HG02970 (cell line): ENCODE measurements around the gene NANOG.
"Not testable (repeated sequence)": the region's sequence is repeated elsewhere in the genome, so short reads cannot be mapped to it uniquely, and the experiment has no call there.

Source experiments
- ATAC-seq: cut with Tn5 transposase; IDR thresholded peaks from one replicate; pipeline ENCODE4 v1.9.1; 2021; ENCODE audit warnings: mild to moderate bottlenecking, moderate library complexity, moderate number of reproducible peaks; ENCODE audit not compliant: unreplicated experiment, low FRiP score

The NANOG gene

DNA sequence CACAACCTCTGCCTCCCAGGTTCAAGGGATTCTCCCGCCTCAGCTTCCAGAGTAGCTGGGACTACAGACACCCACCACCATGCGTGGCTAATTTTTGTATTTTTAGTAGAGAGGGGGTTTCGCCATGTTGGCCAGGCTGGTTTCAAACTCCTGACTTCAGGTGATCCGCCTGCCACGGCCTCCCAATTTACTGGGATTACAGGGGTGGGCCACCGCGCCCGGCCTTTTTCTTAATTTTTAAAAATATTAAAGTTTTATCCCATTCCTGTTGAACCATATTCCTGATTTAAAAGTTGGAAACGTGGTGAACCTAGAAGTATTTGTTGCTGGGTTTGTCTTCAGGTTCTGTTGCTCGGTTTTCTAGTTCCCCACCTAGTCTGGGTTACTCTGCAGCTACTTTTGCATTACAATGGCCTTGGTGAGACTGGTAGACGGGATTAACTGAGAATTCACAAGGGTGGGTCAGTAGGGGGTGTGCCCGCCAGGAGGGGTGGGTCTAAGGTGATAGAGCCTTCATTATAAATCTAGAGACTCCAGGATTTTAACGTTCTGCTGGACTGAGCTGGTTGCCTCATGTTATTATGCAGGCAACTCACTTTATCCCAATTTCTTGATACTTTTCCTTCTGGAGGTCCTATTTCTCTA lies at the start of gene NANOG:
Gene NANOG (plus strand): TSS at position 519 of the 645 bp plus-strand sequence. CDS start 213 bp downstream, outside the sequence.
- not testable (repeated sequence) for ATAC-seq

DNA sequence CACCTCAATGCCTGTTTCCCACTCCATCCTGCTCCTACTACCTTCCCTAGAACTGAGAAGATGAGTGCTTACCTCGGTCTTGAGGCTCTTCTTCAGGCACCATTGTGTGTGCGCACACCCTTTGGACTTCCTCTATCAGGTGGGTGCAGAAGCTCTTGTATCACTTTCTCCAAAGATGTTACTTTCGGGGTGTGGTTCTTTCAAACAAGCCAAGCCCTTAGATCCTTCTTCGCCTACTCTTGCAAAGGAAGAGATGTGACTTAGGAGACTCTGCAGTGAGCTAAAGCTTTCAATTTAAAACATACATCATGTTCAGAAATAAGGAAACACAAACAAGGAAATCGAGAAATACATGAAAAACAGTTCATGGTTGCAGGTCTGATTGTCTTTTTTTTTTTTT lies 42.0 kb upstream of the NANOG start, which contains the start of gene CLEC4C:
Gene CLEC4C (minus strand): TSS at position 130 of the 400 bp plus-strand sequence. CDS start 27 bp downstream, at position 103.
- no peak for ATAC-seq

GRCh38 chr12:7748852-7749251 lies 40.4 kb upstream of the NANOG start:
- ATAC-seq, result no peak

GRCh38 chr12:7749442-7749841 lies 39.8 kb upstream of the NANOG start:
- ATAC-seq, result no peak

GRCh38 chr12:7750350-7750749 lies 38.9 kb upstream of the NANOG start:
- no peak for ATAC-seq

DNA sequence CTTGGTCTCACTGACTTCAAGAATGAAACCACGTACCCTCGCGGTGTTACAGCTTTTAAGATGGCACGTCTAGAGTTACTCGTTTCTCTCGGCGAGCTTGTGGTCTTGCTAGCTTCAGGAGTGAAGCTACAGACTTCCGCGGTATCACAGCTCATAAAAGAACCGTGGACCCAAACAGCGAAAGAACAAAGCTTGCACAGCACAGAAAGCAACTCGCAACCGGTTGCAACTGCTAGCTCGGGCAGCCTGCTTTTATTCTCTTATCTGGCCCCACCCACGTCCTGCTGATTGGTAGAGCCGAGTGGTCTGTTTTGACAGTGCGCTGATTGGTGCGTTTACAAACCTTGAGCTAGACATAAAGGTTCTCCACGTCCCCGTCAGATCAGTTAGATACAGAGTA lies 37.8 kb upstream of the NANOG start:
- ATAC-seq, result no peak

GRCh38 chr12:7751941-7752922 lies 37.0 kb upstream of the NANOG start:
- ATAC-seq, result not testable (repeated sequence)

DNA sequence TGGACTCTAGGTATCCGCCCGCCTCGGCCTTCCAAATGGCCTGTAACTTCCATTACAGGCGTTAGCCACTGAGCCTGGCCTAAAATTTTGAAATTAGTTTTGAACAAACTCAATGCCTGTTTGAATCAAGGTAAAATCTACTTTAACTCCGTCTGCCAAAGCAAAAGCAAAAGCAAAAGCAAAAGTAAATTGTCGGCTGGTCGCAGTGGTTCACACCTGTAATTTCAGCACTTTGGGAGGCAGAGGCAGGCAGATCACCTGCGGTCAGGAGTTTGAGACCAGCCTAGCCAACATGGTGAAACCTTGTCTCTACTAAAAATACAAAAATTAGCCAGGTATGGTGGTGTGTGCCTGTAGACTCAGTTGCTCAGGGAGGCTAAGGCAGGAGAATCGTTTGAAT lies 33.5 kb upstream of the NANOG start:
- ATAC-seq, result not testable (repeated sequence)

- ATAC-seq, result no peak
Observed at GRCh38 chr12:7756993-7757392, 32.2 kb upstream of the NANOG start.

DNA sequence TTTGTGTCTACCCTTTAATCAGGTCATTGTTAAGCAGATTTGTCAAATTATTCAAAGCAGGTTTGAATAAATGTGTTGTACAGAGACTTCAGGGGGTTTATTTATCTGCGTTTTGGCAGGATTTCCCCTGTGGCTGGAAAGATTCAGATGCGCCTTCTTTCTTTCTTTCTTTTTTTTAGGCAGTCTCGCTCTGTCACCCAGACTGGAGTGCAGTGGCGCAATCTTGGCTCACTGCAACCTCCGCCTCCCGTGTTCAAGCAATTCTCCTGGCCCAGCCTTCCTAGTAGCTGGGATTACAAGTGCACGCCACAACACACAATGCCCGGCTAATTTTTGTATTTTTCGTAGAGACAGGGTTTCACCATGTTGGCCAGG lies 30.4 kb upstream of the NANOG start:
- no peak for ATAC-seq

GRCh38 chr12:7769999-7770398 lies 19.2 kb upstream of the NANOG start:
- ATAC-seq, result no peak

DNA sequence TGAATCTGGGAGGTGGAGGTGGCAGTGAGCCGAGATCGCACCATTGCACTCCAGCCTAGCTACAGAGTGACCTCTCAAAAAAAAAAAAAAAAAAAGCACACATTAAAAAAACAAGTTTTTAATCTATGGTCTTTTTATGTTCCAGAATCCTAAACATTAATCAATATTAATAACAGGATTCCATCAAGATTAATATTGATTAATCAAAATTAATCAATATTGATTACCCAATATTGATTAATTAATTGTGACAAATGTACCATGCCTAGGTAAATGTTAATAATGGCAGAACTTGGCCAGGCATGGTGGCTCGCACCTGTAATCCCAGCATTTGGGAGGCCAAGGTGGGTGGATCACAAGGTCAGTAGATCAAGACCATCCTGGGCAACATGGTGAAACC lies 7.9 kb upstream of the NANOG start:
- no peak for ATAC-seq

DNA sequence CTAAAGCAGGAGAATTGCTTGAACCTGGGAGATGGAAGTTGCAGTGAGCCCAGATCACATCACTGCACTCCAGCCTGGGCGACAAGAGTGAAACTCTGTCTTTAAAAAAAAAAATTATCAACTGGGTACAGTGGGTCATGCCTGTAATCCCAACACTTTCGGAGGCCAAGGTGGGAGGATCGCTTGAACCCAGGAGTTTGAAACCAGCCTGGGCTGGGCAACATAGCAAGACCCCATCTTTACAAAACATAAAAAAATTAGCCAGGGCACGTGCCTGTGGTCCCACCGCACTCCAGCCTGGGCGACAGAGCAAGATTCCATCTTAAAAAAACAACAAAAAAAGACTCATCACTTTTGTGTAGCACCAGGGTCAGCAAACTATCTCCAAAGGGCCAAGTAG lies 7.1 kb upstream of the NANOG start:
- no peak for ATAC-seq

- not testable (repeated sequence) for ATAC-seq
Observed at GRCh38 chr12:7783433-7783832, 5.8 kb upstream of the NANOG start.

GRCh38 chr12:7784701-7785100 lies 4.5 kb upstream of the NANOG start:
- ATAC-seq, result no peak

DNA sequence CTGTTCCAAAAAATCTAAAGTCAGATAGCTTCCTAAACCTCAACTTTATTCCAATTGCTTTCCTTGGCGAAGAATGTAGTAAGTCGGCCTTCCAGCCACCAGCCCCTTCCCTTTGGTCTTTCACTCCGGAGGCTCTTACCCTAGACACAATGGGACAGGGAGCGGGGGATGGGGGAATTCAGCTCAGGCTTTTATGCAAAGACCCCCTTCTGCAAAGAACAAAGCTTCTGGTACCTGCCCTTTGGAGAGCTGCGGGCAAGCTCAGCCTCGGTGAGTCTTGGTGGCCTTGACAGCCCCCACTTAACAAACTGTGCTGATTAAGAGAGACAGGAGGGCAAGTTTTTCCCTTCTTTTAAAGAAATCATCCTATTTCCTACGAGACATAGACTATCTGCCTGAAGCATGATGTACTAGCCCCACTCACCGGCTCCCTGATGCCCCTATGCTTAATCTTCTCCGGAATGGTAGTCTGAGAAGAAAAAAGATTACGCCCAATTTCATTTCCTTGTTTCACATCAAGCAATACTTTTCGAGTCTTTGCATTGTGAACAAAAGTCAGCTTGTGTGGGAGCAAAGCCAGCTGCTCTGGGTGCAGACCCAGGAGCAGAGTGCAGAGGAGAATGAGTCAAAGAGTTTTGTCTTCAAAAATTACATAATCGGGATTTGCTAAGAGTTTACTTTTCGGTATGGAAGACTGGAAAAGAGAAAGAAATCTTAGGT lies 1.5 kb upstream of the NANOG start:
- no peak for ATAC-seq

DNA sequence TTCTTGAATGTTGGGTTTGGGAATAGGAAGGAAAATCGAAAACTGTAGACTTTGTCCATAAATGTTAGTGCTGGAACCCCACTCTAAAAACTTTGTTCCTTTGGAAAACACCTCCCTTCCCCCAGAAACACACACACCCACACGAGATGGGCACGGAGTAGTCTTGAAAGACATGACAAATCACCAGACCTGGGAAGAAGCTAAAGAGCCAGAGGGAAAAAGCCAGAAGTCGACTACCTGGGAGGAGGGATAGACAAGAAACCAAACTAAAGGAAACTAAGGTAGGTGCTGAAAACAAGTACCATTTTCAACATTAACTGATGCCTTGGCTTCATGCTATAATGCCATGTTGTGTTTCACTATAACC lies 925 bp upstream of the NANOG start:
- ATAC-seq, result no peak

DNA sequence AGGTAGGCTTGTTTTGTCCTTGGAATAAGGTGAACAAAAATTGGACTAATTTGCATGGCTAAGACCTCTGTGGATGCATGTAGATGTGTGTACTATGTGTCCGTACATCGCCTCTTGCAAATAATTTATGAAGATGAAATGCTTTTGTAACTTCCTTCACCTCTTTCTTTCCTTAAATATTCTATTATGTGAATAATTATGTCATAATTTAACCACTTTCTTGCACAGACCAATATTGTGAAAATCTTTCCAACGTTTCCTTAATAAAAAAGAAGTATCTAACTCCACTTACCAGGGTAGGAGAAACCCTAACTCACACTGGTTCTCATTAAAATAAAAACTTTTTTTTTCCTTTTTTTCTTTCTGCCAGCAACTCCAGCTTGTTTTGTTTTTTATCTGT lies 4.0 kb downstream of the NANOG start:
- no peak for ATAC-seq

DNA sequence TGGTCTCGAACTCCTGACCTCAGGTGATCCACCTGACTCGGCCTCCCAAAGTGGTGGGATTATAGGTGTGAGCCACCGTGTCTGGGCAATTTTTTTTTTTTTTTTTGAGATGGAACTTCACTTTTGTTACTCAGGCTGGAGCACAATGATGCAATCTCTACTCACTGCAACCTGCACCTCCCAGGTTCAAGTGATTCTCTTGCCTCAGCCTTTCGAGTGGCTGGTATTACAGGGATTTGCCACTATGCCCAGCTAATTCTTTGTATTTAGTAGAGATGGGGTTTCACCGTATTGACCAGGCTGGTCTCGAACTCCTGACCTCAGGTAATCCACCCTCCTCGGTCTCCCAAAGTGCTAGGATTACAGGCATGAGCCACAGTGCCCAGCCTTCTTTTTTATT lies 8.1 kb downstream of the NANOG start:
- ATAC-seq, result not testable (repeated sequence)

DNA sequence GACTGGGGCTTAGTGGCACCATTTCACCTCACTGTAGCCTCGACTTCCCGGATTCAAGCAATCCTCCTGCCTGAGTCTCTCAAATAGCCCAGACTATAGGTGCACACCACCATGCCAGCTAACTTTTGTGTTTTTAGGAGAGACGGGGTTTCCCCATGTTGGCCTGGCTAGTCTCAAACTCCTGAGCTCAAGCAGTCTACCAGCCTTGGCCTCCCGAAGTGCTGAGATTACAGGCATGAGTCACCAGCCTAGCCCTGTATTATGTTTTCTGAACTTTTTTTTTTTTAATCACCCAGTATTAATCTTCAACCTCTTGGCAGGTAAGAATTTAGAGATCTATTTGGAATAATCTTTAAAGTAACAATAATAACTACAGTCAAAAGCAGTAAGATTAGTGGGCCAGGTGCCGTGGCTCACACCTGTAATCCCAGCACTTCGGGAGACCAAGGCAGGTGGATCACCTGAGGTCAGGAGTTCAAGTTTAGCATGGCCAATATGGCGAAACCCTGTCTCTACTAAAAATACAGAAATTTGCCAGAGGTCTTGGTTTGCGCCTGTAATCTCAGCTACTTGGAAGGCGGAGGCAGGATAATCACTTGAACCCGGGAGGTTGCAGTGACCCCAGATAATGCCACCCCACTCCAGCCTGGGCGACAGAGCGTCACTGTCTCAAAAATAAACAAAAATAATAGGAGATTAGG lies 8.6 kb downstream of the NANOG start:
- no peak for ATAC-seq
